HG02678 (cell line): ENCODE results near the gene DENND1A.
"Not testable (repeated sequence)": the region's sequence is repeated elsewhere in the genome, so short reads cannot be mapped to it uniquely, and the experiment has no call there.

Experiments
- ATAC-seq: cut with Tn5 transposase; IDR thresholded peaks from one replicate; pipeline ENCODE4 v1.9.1; 2021; ENCODE audit warnings: mild to moderate bottlenecking, moderate library complexity; ENCODE audit not compliant: unreplicated experiment

The DENND1A gene

GRCh38 chr9:123828449-123828848 is 101.5 kb downstream of the DENND1A start:
- no peak for ATAC-seq

- ATAC-seq: no peak
Observed at GRCh38 chr9:123825342-123826060, 104.4 kb downstream of the DENND1A start.

- ATAC-seq: no peak
Observed at GRCh38 chr9:123823194-123823947, 106.6 kb downstream of the DENND1A start.

GRCh38 chr9:123821619-123822018 is 108.3 kb downstream of the DENND1A start:
- ATAC-seq: no peak

- ATAC-seq: no peak
Observed at GRCh38 chr9:123820139-123820538, 109.8 kb downstream of the DENND1A start.

- ATAC-seq: no peak
Observed at GRCh38 chr9:123816817-123817472, 113.0 kb downstream of the DENND1A start.

- ATAC-seq: not testable (repeated sequence)
Observed at GRCh38 chr9:123815856-123816255, 114.1 kb downstream of the DENND1A start.

- ATAC-seq: no peak
Observed at GRCh38 chr9:123814496-123814895, 115.4 kb downstream of the DENND1A start.

- ATAC-seq: no peak
Observed at GRCh38 chr9:123812984-123813383, 116.9 kb downstream of the DENND1A start.

GRCh38 chr9:123807251-123807650 is 122.7 kb downstream of the DENND1A start:
- ATAC-seq: no peak

- ATAC-seq: no peak
Observed at GRCh38 chr9:123806829-123807228, 123.1 kb downstream of the DENND1A start.

- ATAC-seq: no peak
Observed at GRCh38 chr9:123798195-123798594, 131.7 kb downstream of the DENND1A start.

- ATAC-seq: no peak
Observed at GRCh38 chr9:123796618-123797484, 133.1 kb downstream of the DENND1A start.

GRCh38 chr9:123796094-123796493 is 133.8 kb downstream of the DENND1A start:
- no peak for ATAC-seq

GRCh38 chr9:123795336-123795735 is 134.6 kb downstream of the DENND1A start:
- ATAC-seq: no peak

- no peak for ATAC-seq
Observed at GRCh38 chr9:123792501-123792900, 137.4 kb downstream of the DENND1A start.

GRCh38 chr9:123789554-123790292 is 140.2 kb downstream of the DENND1A start:
- no peak for ATAC-seq

- ATAC-seq: no peak
Observed at GRCh38 chr9:123787416-123787815, 142.5 kb downstream of the DENND1A start.

- ATAC-seq: no peak
Observed at GRCh38 chr9:123784518-123784917, 145.4 kb downstream of the DENND1A start.

GRCh38 chr9:123778232-123778902 is 151.6 kb downstream of the DENND1A start:
- no peak for ATAC-seq
